Stimulated activated CD8-positive, alpha-beta memory T cell treated with anti-CD3 and anti-CD28 coated beads, Interleukin-15, amount 100 ng/mL, for 4 hours (primary cell): ENCODE results near the gene PLD3.

Source experiments
- DNase-seq, 2 donors: peaks; one replicate each; pipeline ENCODE4 v3.0.0-alpha.2; 2020; ENCODE audit warnings: low read depth in 2 of 2

PLD3 gene

DNA sequence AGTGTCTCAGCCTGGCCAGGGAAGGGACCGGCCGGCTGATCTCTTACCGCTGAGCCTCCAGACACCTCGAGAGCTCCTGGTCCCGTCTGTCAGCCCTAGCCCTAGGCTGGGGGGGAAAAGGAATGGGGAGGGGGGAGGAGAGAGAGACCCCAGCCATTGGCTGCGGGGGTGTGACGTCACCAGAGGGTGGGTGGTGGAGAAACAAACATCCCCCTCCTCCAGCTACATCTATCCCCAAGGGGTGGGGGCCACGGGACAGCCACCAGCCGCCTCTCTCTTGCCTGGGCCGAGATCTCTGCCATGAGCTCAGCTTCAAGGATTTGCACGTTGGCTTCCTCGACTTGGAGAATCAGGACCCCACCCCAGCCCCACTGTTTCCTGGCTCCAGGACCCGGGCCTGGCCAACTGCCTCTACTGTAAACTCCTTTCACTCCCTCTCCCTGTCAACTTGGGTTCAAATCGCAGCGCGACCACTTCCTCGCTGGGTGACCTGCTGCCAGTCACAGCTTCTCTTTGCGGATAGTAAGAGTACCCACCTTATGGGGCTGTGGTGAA lies 64.9 kb downstream of the PLD3 start, which contains the start of gene PRX:
TSS of gene PRX (minus strand) at position 88 of the 555 bp plus-strand sequence. CDS start 5,446 bp downstream, outside the sequence.
- no peak for DNase-seq

DNA sequence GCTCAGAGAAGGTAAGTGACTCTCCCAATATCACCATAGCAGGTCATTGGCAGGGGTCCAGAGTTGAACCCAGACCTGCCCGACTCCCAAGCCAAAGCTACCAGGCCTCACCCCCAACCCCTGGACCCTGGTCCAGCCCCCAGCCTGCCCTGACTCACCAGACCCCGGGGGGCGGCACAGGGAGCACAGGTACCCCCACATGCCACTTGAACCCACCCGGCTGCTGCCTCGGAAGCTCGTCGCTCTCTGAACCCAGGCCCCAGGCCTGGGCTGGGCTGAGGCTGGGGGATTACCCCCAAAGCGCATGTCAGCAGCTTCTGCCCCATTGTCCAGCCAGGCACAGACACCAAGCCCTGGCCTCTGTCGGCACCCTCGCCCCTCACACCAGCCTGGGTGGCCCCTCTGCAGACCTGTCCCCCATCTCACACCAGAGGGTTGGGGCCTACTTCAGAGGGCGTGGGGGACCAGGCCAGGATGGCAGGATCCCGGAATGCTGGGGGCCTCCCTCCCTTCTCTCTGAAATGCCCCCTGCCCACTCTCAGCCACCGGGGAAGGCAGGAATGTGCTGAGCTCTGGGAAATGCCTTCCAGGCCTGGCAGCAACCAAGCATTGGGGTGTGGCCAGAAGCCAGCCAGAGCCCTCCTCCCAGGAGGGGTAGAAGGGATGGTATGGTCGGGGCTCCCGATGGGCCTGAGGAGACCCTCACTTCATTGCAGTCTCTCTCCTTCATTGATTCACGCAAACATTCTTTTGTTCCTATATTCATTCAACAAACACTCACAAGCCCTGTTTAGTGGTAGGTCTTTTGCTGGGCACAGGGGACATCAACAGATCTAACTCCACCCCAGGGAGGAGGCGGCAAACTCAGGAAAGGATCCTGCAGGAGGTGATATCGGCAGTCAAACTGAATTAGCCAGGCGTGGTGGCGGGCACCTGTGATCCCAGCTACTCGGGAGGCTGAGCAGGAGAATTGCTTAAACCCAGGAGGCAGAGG lies 66.3 kb downstream of the PLD3 start:
- DNase-seq: no peak

DNA sequence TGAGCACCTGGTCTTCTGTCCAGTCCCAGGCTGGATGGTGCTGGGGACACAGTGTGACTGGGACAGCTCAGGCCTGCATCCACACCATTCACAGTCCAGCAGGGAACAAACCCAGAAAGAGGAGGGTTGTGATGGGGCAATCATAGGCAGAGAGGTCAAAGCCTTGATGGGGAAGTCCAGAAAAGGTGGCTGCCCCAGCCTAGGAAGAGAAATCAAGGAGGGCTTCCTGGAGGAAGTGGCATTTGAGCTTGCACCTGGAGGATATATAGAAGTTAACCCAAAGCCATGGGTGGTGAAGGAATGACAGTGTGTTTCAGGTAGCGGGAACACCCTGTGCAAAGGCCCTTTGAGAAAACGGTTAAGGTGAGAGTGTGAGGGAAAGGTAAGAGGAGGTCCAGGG lies 67.3 kb downstream of the PLD3 start:
- no peak for DNase-seq

DNA sequence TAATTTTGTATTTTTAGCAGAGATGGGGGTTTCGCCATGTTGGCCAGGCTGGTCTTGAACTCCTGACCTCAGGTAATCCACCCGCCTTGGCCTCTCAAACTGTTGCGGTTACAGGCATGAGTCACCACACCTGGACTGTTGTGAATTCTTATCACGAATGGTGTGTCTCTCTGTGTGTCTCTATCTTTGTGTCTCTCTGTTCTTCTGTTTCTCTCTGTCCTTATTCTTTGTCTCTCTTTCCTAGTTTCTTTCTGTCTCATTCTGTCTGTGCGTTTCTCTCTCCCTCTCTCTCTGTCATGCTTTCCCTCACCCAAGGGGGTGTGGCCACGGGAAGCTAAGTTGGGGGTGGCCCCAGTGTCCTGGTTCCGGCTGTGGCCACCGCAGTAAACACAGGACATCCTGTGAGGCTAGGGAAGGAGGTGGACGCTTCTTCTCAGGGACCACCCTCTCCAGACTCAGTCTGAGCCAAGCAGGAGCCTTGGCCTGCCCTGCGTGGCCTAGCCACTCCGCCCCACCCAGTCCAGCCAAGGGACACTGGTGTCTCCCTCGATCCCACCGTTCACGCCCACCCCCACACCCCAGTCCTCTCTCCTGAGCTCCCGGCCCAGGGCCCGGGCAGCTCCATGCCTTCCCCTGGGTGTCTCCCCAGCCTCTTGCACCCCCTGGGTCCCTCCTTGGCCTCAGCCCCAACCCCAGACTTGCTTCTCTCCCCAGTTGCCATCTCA lies 68.6 kb downstream of the PLD3 start:
- DNase-seq: no peak

DNA sequence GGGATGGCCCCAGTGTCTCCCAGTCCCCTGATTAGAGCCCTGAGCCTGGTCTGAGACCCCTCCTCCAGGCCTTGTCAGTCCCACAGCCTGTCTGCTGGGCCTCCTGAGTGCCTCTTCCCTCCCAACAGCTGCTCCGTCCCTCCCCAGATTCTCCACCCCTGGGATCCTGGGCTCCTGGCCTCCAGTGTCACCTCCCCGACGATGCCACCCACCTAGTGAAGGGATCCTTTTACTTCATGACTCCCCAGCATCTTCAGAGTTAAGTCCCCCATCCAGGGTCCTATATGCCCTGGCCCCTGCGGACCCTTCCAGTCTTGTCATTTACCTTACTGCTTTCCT lies 69.1 kb downstream of the PLD3 start:
- DNase-seq: no peak

DNA sequence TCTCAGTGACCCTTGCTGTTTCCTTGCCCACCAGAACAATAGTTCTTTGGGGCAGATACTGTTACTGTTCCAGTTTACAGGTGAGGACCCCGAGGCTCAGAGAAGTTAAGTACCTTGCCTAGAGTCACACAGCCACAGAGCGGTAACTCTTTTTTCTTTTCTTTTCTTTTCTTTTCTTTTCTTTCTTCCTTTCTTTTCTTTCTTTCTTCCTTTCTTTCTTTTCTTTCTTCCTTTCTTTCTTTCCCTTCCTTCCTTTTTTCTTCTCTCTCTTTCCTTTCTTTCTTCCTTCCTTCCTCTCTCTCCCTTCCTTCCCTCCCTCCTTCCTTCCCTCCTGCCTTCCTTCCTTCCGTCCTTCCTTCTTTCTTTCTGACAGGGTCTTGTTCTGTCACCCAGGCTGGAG lies 69.5 kb downstream of the PLD3 start:
- no peak for DNase-seq

DNA sequence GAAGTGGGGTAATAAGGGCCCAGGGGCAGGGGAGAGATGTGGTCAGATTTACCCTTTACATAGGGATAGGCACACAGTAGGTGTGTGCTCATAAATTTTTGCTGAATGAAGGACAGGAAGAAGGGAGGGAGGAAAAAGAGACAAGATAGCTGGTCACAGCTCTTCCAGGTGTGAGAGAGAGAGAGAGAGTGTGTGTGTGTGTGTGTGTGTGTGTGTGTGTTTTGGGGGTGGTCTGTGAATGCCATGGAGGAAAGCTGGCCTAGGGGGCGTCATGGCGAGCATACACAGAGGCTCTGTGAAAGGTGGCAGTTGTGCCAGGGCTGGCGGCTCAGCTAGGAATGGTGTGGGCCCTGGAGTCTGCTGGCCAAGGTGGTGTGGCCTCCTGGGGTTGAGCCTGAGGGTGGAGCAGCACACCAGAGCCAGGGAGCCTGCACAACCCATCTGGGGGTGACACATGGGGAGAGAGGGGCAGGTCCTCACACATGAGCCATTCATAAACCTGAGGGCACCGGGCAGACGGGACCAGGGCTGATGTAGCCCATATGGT lies 70.6 kb downstream of the PLD3 start:
- DNase-seq: no peak

DNA sequence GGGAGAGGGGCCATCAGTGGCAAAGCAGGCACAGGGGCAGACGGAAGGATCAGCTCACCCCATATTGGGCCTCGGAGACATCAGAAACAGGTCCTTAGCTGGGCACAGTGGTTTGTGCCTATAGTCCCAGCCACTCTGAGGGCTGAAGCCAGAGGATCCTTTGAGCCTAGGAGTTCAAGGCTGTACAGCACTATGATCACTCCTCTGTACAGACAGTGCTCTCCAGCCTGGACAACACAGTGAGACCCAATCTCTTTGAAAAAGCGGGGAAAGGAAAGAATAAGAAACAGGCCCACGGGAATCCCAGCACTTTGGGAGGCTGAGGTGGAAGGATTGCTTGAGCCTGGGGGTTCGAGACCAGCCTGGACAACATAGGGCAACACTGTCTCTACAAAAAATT lies 71.3 kb downstream of the PLD3 start:
- no peak for DNase-seq

DNA sequence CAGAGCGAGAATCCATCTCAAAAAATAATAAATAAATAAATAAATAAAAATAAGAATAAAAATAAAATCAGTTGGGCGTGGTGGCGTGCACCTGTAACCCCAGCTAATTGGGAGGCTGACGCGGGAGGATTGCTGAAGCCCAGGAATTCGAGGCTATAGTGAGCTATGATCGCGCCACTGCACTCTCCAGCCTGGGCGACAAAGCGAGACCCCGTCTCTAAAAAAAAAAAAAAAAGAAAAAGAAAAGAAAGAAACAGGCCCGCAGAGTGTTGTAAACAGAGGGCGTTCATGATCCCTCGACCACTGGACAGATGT lies 71.9 kb downstream of the PLD3 start:
- no peak for DNase-seq

DNA sequence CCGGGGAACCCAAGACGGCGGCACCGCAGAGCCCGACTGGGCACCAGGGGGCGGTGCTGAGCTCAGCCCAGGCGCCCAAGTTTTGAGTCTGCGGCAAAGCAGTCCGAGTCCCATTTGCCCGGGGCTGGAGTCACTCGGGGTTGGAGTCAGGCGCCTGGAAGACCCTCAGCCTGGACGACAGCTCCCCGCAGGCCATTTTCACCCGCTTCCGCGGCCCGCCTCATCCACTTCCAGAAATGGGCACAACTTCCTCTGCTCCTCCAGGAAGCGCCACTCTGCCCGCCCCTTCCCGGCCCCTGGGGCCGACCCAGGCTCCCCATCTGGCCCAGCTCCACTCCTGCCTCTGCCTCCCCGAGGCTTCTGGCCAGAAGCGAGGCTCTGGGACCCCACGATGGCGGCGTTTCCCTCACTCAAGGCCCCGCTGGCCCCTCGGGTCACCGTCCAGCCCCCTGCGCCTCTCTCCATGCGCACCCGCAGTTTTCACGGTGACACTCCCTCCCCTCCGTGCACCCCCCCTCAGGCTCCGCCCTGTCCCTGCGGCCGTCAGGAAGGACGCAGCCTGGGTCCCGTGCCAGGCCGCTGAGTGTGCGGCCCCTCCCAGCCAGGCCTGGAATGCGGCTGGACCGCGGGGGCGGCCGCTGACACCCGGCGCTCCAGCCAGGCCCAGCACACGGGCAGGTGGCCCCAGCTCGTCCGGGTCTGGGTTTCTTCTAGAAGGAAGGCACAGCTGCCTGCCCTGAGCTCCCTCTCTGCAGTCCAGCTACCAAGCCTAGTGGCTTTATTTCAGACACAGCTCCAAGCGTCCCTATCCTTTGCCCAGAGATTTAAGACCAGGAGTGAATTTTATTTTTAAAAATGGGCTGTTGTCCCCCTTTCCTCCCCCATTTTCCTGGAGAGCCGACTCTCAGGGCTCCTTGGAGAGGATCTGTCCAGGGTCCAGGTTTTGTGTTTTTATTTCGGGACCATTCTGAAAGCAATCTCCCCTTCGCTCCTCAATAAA lies 72.6 kb downstream of the PLD3 start:
- DNase-seq: peak; percentile 43 to 44

DNA sequence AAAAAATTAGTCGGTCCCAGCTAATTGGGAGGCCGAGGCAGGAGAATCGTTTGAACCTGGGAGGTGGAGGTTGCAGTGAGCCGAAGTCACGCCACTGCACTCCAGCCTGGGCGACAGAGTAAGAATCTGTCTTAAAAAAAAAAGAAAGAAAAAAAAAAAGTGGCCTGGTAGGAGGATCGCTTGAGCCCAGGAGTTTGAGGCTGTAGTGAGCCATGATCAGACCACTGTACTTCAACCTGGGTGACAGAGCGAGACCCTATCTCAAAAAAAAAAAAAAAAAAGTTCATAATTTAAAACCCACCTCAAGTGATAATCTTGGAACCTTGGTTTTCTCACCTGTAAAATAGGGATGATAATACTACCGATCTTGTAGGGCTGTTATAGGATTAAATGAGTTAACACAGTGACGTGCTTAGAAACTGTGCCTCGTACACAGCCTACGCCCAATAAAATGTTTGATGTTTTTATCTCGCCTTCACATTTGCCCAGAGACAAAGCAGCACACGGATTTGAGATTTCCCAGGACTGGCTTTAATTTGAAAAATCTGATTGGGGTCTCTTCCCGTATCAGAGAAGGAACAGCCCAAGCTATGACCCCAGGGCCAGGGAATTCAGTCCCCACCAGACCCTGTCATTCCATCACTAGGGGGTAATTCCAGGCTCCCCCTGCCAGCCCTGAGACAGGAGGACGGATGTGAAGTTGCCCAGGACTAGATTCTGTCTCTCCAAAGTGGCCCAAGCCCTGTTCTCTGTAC lies 73.7 kb downstream of the PLD3 start:
- no peak for DNase-seq

DNA sequence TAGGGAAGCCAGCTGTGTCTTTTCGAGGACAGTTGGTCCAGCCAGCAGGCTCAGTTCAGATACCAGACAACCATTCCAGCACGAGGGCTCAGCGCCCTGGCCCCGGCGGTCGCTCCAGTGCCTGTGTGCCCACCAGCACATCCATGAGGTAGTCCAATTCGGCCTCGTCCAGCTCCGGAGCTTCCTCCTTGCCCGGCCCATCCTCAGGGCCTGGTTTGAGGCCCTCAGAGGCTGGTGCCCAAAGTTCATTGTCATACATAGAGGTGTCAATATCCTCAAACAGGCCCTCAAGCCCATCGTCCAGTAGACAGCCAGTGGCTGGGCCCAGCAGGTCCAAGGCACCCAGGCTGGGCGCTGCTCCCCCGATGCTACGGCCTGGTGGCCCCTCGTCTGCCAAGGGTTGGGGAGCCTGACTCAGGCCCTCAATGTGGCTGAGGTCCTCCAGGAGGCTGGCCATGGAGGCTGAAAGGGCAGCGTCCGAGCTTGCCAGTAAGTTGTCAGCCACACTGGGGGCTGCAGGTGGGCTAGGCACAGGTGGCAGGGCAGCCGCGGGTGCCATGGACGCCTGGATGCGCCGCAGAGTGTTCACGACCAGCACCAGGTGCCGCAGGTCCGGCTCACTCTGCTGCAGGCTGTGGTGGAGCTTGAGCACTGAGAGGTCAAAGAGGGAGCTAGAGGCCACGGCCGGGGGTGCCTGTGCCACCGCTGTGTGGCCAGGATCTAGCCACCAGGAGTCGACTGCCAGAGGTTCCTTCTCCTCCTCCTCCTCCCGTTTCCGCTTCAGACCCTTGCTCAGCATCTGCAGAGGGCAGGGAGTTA lies 74.5 kb downstream of the PLD3 start:
- DNase-seq: no peak

DNA sequence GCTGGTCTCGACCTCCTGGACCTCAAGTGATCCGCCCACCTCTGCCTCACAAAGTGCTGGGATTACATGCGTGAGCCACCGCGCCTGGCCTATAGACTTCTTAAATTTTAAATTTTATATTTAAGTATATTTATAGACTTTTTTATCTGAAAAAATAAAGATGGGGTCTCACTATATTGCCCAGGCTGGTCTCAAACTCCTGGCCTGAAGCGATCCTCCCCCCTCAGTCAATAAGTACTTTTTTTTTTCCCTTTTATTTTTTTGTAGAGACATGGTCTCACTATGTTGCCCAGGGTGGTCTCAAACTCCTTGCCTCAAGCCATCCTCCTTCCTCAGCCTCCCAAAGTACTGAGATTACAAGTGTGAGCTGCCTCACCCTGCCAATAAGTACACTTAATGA lies 75.4 kb downstream of the PLD3 start:
- DNase-seq: no peak

DNA sequence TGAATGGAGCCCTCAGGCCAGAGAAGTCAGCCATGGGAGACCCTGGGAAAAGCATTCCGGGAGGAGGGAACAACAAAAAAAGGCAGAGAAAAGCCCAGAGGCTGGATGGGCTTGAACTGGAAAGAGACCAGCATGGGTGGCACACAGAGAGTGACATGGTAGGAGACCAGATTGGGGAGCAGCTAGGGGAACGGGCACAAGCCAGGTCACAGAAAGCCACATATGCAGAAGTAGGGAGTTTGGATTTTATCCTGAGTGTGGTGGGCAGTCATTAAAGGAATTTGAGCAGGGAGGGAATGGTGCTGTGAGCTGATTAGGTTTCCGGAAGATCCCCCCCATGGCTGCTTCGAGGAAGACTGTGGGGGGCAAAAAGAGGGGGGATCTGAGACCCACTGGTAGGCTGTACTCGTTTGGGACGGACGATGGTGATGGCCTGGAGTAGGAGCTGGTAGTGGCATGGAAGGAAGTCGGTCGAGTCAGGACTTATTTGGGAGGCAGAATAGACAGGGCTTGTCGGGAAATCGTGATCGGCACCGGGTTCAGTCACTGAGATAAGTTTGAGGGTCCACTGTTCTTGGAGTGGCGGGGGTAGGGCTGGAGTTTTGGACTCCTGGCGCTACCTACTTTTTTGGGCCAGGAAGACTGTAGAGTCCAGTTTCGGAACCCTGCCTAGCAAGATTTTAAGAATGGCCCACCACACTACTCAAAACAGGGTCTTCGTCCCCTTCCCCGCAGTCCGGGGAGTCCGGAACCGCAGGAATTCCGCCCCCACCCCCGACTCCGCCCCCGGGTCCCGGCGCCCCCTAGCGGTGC lies 76.3 kb downstream of the PLD3 start:
- no peak for DNase-seq

DNA sequence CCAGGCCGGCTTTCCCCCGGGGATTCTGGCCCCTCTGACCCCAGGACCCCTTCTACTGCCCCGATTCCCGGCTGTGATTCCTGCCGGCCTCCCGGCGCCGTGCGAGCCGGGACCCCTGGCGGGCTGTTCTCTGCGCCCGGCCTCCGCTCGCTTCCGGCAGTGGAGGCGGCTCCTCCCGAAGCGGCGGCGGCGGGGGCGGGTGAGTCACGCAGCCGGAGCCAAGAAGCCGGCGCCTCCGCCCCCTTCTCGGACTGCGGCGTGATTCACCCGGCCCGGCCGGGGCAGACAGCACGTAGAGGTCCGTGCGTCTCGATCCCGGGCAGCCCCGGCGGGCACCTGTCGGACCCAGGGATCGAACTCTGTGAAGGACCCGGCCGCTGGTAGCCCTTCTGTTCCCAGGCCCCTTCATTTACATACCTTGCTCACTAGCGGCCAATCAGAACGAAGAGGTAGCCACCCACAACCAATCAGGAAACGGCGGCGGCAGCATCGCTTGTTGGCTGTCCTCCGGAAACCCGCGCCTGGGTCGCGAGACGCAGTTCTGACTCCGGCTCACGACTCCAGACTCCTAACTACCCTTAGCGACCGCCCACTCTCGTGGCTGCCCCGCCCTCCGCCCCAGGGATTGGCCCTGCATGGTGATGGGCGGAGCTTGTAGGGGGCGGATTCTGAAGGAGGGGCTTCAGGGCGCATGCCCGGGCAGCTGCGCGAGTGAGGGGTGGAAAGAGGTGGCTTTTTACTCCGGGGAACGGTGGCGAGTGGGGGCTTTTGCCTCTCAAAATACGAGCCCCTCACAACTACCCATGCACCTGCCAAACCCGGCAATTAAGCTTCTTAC lies 77.2 kb downstream of the PLD3 start, which contains the start of gene SERTAD1:
TSS of gene SERTAD1 (minus strand) at position 543 of the 838 bp plus-strand sequence. CDS start 2,446 bp downstream, outside the sequence.
- DNase-seq: peak; percentile 100
